HCEC 1CT (cell line): ENCODE results near the gene WDR27.

ENCODE experiments used
- DNase-seq: peaks from one replicate; pipeline ENCODE4 v3.0.0-alpha.2; 2017

WDR27 gene

GRCh38 chr6:169701954-169702839, at the start of gene WDR27, which contains the start of gene C6orf120:
TSS of gene WDR27 (minus strand) at chr6:169702029. CDS start at chr6:169689005, 13,024 bp downstream.
TSS of gene C6orf120 (plus strand) at chr6:169702126. CDS start at chr6:169702460, 334 bp downstream.
- DNase-seq, result peak; percentile 93

GRCh38 chr6:169746556-169746955, 44.7 kb upstream of the WDR27 start:
- no peak for DNase-seq

- no peak for DNase-seq
These were observed 43.6 kb upstream of the WDR27 start for GRCh38 chr6:169745405-169745804.

GRCh38 chr6:169741344-169741743, 39.5 kb upstream of the WDR27 start:
- DNase-seq, result no peak

GRCh38 chr6:169738976-169739529, 37.2 kb upstream of the WDR27 start:
- no peak for DNase-seq

GRCh38 chr6:169738204-169738975, 36.6 kb upstream of the WDR27 start:
- DNase-seq, result no peak

GRCh38 chr6:169729961-169730360, 28.1 kb upstream of the WDR27 start:
- no peak for DNase-seq

GRCh38 chr6:169726963-169727362, 25.1 kb upstream of the WDR27 start:
- no peak for DNase-seq

- no peak for DNase-seq
These were observed 24.2 kb upstream of the WDR27 start for GRCh38 chr6:169726049-169726400.

GRCh38 chr6:169725125-169726048, 23.6 kb upstream of the WDR27 start:
- peak; percentile 86 for DNase-seq

- DNase-seq, result peak; percentile 17
These were observed 22.8 kb upstream of the WDR27 start, which contains the start of gene PHF10 for GRCh38 chr6:169724494-169725124. TSS of gene PHF10 (minus strand) at chr6:169724500. CDS start at chr6:169723931, 569 bp downstream.

GRCh38 chr6:169723991-169724493, 22.2 kb upstream of the WDR27 start:
- peak; percentile 18 for DNase-seq

GRCh38 chr6:169723200-169723909, 21.5 kb upstream of the WDR27 start:
- DNase-seq, result peak; percentile 57

- peak; percentile 50 for DNase-seq
These were observed 20.8 kb upstream of the WDR27 start for GRCh38 chr6:169722362-169723199.

- no peak for DNase-seq
These were observed 18.5 kb upstream of the WDR27 start for GRCh38 chr6:169720207-169720855.

- DNase-seq, result no peak
These were observed 17.3 kb upstream of the WDR27 start for GRCh38 chr6:169719117-169719516.

GRCh38 chr6:169714595-169714994, 12.8 kb upstream of the WDR27 start:
- DNase-seq, result no peak

GRCh38 chr6:169714178-169714577, 12.3 kb upstream of the WDR27 start:
- no peak for DNase-seq

- no peak for DNase-seq
These were observed 8.2 kb upstream of the WDR27 start for GRCh38 chr6:169710009-169710408.
